Lower leg skin (tissue), 3 donors: ENCODE data around the gene SERPINH1.

ENCODE experiments used
- POLR2A ChIP-seq, 2 donors: fragments of 450-650 bp; IDR thresholded peaks; one replicate each; pipeline ENCODE4 v1.6.1; 2016 to 2017; ENCODE audit warnings: antibody characterized with exemption in 2 of 2, mild to moderate bottlenecking in 1 of 2, moderate library complexity in 1 of 2
- TF ChIP-seq, protein P1 (sequence below), 3 donors: fragments of 450-650 bp; IDR thresholded peaks; one replicate each; pipeline ENCODE4 v1.5.1; 2016; ENCODE audit warnings: antibody characterized with exemption in 3 of 3, mild to moderate bottlenecking in 3 of 3, moderate library complexity in 2 of 3

DNA sequence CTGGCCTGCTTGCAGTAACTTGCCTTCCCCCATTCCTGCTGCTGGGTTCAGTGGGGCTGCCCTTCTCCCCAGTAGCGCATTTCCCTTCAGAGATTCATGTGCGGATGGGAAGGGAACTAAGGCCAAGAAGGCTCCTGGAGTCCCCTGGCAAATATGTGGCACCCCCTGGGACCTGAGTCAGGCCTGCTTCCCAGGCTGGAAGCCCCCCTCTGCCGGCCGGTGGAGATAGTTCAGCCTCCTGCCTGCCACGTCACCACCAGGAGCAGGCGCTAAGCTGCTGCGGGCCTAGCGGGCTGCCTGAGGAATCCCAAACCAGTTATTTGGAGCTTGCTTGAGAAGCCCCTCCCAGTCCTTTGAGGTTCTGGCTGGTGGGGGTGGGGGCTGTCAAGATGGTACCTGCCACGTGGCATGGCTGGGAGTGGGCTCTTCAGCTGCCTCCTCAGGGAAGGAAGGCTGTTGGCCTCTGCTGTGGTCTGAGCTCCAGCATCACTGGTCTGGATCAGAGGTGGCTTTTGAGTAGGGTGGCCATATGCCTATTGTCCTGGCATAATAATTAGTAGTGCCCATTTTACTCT is 2.0 kb downstream of the SERPINH1 start:
- TF ChIP-seq, protein P1, sequence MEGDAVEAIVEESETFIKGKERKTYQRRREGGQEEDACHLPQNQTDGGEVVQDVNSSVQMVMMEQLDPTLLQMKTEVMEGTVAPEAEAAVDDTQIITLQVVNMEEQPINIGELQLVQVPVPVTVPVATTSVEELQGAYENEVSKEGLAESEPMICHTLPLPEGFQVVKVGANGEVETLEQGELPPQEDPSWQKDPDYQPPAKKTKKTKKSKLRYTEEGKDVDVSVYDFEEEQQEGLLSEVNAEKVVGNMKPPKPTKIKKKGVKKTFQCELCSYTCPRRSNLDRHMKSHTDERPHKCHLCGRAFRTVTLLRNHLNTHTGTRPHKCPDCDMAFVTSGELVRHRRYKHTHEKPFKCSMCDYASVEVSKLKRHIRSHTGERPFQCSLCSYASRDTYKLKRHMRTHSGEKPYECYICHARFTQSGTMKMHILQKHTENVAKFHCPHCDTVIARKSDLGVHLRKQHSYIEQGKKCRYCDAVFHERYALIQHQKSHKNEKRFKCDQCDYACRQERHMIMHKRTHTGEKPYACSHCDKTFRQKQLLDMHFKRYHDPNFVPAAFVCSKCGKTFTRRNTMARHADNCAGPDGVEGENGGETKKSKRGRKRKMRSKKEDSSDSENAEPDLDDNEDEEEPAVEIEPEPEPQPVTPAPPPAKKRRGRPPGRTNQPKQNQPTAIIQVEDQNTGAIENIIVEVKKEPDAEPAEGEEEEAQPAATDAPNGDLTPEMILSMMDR (IDR thresholded peaks at IDR 0.05), result no peak
- TF ChIP-seq POLR2A (IDR thresholded peaks at IDR 0.05), result no peak
